Fibroblast of skin of left quadriceps (primary cell): ENCODE results near the gene WDR77.
A peak's percentile ranks its signal among the peaks of the same experiment; 100 is the strongest.

Experiments used
- DNase-seq, 2 experiments: peaks; one replicate each; pipeline ENCODE4 v3.0.0-alpha.2; 2013; ENCODE audit warnings: low read depth in 2 of 2

The WDR77 gene

DNA sequence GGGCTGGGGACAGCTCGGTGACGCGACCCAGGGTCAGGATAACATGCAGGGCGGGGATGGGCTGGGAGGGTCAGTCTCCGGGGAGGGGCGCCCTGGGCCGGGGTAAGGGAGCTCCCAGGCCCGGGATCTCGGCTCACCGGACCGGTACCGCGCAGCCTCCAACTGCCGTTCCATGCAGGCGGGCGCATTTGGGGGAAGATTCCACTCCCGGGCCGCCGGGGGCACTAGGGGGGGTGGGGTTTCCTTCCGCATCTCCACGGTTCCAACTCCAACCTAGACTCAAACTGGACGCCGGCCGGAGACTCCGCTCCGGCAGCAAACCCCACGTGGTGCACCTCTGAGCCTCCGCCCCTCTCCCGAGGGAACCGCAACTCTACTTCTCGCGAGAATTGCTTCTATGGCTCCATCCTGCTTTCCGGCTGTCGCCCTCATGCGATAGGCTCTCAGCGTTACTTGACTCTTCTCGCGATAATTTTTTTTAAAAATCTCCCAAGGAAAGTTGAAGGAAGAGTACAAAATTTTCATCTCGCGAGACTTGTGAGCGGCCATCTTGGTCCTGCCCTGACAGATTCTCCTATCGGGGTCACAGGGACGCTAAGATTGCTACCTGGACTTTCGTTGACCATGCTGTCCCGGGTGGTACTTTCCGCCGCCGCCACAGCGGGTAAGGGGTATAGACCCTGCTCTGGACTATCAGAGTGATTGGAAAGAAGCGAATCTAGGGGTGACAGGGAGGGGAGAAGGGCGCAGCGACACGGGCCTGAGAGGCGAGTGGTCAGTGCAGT, at the start of gene WDR77, which contains the start of gene ATP5PB:
WDR77 (minus strand) TSS at position 339 of the 785 bp plus-strand sequence; CDS start at position 252, 87 bp downstream.
ATP5PB (plus strand) TSS at position 547 of the 785 bp plus-strand sequence; CDS start at position 625, 78 bp downstream.
- DNase-seq: peak; percentile 99

DNA sequence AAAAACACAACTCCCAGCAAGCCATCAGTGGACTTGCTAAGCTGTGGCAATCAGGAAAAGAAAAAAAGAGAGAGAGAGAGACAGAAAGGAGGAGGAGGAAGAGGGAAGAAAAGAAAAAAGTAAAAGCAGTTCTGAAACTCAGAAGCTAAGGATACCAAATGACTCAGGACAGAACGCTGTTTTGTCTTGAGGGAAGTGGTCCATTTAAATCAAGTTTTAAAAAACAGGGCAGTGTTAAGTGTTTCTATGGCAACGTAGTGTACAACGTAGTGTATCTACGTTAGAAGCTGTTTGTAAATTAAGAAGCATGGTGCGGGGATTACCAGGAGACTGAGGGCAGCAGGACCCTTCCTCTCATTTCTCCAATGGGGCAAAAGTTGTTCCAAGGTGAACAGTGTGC, 48.5 kb upstream of the WDR77 start:
- no peak for DNase-seq

DNA sequence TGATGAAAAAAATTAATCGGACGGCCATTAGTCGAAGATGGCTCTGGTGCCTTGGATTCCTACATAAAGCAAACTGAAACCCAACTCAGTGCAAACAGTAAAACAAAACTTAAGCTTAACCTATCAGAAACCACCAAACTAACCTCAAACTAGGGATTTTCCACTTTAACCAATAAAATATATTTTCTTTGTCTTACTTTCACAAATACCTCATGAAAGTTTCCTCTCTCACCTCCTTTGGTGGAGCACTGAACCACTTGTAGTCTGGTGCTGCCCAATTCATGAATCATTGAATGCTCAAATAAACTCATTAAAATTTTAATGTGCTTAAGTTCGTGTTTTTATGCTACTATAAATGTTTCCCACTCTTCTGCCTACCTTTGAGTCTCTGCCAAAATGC, 47.3 kb upstream of the WDR77 start:
- no peak for DNase-seq

DNA sequence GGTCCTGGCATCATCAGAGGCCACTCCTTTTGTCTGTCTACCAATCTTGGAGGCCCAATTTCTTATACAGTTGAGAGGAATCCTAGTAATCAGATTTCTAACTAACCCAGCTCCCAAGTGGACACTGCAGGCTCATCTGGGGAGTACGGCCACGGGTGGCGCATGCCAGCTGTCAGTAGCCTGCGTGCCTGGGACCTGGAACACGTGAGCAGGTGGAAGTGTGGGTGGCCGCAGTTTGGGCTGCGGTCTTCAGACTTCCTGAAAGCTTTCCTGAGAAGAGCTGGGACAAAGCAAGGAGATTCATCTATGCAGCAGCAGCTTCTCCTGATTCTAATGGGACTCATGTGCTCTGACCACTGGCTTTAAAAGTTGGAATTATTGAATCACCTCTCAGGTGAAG, 42.0 kb upstream of the WDR77 start:
- DNase-seq: no peak

DNA sequence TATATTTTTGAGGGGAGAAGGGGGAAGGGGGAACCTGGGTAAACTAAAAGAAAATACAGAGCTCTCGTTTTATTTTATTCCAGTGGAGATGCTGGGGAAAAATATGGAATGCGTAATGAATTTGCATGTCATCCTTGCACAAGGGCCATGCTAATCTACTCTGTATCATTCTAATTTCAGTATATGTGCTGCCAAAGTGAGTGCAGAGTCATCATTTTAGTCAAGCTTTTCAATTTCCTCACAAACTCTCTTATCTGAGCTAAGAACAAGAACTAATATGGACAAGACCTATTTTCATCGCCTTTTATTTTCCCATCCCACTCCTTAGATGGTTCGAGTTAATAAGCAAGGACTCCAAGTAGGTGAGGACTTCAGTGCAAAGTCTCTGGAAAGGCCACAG, 41.2 kb upstream of the WDR77 start:
- no peak for DNase-seq

DNA sequence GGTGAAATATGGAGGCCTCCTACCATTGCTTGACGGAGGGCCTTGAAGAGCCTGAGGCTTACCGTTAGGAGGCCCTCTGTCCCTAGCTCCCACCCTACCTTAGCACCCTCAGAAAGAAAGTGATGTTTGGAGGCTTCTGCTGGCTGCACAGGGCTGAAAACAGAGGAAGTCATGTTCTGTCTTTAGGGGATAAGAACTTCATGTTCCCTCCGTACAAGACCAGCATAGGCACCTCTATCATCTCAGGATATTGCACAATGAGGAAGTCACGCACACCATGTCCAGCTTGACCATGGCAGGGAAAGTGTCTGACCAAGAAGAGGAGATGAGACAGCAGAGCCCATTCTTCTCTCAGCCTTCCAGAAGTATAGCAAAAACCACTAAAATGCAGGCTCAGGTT, 40.5 kb upstream of the WDR77 start:
- no peak for DNase-seq

DNA sequence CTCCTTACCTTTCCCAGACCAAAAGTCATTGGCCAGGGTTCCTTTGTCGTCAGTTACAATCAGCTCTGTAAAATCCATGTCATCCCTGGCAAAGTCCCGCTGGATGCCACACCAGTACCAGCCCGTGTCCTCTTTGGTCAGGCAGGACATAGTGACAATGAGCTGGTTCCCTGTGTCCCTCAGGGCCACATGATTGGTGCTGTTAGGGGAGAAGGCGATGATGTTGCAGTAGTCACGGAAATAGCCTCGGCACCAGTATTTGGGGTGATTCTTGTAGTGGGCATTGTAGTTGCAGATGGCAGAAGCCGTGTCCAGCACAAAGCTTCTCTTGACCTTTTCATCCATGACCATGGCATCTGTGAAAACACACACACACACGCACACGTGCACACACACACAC, 39.6 kb upstream of the WDR77 start:
- no peak for DNase-seq

DNA sequence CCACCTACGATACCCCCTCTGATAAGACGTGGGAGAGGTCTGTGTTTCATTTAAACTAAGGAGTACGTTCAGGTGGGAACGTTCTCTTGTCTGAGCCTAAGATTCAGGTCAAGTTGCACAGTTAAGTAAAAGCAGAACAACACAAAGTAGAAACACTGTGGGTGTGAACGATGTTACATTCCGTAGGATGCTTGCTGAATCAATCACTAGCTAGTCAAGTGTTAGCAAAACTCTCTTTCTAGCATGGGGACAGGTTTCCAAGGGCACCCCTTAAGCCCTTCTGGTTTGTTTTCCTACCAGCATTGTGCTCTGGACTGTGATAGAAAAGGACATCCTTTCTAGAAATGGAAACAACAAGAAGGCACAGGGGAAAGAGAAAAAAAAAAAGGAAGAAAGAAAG, 38.1 kb upstream of the WDR77 start:
- DNase-seq: no peak

DNA sequence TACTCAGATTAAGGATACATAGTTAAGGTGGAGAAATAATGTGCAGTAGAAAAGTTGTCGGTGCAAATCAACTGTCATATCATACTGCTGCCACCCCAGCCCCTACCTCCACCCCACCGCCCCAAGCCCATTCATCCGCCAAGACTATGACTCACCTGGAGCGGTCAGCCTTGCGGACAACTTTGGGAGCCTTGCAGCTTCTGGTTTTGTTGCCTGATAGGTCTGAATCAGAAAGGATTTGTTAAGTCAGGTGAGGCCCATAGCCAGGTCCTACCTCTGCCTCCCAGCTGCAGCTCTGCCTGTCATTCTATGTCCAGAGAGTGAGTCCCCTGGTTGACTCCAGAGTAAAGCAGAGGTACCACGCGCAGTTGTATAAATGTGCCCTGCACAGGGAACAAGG, 37.4 kb upstream of the WDR77 start:
- no peak for DNase-seq

DNA sequence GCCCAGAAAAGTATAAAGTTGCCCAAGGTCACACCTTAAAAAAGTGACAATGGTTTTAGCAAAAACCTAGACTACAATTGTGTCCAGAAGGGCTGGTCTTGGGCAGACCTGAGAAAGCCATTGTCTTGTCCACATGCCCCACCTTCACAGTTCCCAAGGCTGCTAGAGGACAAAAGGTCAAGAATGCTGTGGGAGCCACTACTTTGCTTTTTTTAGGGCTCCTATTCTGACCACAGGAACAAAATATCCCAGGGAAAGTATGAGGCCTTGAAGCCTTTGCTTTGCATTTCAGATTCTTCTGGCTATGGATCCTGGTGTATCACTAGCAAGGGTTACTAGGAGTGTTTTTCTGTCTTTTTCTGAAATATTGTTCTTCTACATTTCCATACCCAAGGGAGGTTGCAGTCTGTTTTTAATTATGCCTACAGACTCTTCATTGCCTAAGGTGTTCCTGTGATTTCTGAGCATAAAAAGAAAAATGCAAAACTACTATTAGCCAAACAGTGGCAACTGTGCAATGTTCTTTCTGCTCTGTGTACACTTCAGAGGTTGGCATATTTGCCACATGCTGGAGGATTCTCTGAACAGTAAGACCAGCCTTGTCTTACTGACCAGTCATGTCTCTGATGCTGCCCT, 35.5 kb upstream of the WDR77 start:
- no peak for DNase-seq

DNA sequence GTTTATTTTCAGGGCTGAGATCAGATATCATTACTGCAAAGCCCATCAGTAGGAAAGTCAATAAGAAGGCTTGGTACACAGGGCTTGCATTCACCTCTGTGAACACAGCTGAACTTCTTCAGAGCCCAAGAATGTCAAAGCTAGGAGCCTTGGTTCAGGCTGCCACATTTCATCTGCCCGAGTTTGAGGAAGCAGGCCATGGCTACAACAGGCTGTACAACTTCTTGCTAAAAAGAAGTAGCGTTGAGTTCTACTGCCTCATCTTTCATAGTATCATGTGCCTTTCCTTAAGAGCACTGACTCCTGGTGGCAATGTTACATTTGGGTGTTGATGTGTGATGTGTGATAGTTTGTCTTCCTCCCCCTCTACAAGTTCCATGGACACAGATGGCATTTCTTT, 34.8 kb upstream of the WDR77 start:
- no peak for DNase-seq

DNA sequence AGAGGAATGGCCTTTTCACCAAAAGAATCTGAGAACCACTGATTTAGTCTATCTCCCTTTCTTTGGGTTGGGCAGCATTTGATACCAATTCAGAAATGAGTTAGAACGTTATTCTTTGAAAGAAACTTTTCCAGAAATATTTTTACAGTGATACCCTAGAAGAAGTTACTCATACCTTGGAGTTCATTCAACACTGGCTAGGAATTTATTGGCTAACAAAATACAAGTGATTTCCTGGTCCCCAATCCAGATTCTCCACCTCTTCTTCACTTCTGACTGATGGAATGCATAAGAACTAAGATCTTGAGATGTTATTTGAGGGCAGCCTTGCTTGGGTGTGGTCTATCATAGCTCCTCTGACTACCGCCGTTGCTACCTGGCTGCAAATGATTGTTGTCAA, 34.1 kb upstream of the WDR77 start:
- no peak for DNase-seq

DNA sequence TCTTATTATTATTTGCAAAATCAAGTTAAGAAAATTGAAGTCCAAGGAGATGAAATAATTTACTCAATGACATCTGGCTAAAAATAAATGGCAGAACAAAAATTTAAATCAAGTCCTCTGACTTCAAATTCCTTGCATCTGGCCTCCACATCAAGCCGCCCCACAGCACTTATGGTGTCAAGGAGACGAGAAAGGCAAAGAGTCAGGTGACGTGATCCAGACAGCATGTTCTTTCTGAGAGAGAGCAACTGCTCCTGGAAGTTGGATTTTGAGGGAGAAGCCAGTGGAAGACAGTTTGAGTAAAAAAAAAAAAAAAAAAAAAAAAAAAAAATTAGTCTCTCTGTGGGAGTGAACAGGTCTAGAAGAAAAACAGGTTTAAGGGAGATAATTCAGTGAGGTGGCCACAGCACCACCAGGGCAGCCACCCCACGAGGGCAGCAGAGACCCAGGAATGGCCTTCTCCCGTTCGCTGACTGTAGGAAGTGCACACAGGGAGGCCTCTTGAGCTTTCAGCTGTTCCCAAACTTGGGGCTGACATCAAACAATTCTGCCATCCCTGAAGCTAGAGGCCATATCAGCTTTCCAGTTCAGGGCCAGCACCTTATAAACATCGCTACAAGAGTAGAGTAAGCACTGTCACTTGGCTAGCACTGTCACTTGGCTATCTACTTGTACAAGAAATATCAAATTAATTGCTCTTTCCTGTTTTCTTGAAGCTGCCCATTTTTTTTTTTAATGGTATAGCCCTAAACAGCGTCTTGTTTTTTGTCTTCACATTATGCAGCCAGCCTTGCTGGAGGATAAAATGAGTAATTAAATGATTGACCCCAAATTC, 32.5 kb upstream of the WDR77 start:
- peak; percentile 20 to 24 for DNase-seq

DNA sequence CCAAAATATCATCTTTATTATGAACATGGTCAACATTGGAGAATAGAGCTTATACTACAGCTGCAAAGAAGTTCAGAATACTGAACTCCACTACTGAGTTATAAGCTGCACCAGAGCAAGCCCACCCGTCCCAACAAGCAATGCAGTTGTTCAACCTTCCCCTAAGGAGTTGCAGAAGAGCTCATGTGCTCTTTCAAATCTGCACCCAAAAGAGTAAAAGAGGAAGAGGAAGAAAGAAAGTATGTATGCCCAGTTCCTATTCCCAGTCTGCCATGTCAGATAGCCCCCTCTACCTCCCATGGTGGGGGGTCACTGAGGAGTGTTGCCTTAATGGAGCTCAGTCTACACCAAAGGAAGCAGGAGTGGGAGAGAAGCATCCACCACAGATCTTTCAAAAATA, 31.6 kb upstream of the WDR77 start:
- no peak for DNase-seq

DNA sequence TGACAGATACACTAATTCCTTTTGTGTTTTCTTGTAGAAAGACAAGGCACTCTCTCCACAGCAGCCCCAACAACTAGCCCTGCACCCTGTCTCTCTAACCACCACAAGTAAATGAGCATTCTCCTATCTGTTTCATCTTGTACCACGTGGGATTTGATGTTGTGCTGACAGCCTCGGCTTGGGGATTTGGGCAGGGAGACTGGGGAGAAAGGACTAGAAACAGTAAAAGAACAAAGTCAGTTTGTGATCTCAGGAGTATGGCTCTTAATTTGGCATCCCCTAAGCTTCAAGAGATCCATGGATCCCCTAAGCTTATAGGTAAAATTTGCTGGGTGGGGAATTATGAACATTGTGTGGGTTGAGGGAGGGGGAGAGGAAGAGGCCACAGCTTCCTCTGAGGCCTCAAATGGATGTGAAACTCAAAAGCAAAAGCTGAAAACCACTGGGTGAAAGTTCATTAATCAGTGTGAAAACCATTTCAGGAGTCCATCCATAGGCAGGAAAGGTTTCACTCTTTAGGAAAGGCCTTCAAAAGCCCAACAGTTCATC, 27.8 kb upstream of the WDR77 start:
- no peak for DNase-seq

DNA sequence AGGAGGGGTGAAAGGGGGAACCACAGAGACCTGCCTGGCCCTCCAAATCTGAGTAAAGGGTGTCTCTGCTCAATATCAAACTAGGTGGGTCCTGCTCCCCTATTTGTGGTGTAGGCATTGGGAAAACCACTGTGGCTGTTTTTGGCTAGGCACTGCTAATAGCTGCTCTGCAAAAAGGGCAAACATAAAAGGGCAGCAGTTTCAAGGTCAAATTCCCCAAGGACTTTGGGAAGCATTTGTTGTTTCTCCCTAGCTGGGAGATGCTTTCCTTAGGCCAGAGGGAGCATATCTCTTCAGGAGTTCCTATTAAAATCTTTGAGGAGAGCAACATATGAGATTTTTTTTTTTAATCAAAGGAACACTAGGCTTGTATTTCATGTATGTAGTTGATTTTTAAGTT, 27.2 kb upstream of the WDR77 start:
- no peak for DNase-seq

DNA sequence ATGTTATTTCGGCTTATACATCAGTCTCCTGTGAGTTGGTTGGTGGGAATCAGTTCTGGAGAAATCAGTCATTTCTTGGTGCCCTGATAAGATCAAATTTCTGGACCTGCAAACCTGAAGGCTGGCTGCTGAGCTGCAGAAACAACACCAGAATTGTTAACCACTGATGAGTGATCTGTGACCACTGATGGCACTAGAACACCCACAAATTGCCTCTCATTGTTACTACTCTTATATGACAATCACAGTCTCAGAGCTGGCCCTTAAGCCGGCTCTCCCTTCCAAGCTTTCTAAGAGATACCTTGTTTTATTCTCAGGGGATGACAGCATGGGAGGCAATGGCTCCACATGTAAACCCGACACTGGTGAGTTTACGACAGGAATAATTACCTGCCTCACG, 26.6 kb upstream of the WDR77 start:
- DNase-seq: no peak

DNA sequence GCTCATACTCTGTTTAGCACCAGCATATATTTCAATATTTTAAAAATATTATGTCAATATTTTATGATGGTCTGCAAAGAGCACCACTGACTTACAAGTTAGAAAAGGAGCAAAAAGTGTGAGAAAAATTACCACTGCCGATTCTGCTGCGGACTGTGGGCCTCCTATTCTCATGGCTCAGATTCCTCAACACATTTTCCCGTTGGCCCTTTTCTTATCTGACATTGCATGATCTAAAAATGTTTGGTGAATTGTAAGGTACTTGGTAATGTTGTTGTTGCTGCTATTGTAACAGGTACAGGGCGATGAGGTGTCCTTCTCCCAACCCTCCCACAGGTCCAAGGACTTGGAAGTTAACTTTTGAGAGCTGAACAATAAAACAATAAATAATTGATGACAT, 25.5 kb upstream of the WDR77 start:
- no peak for DNase-seq

DNA sequence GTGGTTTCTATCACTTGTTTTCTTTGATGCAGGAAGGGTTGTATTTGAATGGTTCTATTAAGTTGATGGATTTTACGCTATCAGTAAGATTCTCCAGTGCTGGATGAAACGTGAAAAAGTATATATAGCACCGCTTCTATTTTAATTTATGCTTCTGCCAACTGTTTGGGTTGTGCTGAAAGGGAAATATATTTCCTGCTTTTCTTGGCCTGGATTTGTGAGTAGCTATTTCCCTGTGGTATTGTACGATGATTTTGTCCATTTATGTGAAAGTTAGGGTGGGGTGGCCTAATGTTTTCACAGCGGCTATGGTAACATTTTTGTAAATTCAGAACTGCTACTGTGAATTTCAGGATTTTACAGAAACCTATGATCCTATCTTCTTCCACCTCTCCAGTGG, 25.1 kb upstream of the WDR77 start:
- DNase-seq: no peak

DNA sequence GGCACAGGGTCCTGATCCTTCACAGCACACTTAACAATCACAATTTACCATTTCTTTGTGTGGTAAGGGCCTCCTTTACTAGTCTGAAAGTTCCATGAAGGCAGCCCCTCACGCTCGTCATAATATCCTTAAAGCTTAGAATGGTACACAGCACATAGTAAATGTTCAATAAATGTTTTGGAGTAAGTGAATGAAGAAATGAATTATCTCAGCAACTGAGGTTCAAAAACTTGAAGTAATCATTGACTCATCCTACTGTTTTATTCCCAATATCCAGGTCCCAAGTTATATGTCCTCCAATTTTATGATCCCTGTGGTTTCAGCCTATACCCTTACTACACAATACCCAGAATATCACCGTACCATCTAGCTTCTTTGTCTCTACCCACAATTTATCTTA, 22.5 kb upstream of the WDR77 start:
- DNase-seq: no peak

DNA sequence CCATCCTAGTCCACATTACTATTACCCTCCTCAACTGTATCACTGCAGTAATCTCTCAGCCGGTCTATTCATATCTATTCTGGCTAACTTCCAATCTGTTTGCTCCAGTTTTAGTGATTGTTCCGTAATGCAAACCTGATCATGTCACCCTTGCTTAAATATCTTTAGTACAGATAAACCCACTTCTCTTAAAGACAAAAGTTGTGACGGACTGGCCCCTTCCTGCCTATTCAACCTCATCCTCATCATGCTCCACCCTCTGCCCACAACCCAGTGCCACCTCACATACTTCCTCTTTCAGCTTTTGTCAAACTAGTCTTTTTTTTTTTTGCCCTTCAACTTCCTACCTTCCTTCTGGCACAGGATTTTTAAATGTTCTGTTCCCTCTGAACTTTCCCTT, 22.0 kb upstream of the WDR77 start:
- DNase-seq: no peak

DNA sequence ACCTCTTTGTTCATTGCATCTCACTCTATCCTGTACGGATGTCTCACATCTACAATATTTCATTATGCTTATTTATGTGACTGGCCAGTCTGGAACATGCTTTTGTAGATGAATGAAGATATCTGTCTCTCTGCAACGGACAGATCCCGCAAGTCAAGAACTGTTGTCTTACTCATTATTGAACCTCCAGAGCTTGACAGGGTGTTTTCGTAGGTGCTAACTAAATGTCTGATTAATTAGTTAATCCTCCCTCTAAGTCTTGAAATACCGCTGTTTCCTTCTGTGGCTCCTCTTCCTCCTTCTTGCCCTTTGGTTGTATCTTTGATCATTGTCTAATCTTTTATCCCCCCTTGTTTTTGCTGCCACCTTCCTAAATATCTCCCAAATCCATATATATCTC, 21.5 kb upstream of the WDR77 start:
- no peak for DNase-seq
